IMR-90 (cell line): Measurements from ENCODE around the gene EPHB1. TPM values are rescaled to one million over a fixed set of nuclear protein-coding genes. Genes with fewer than 3 reads are reported as not detected.

Source experiments
- ATAC-seq: fragments of 200-7000 bp; cut with Tn5 transposase; 2 replicates; pipeline ENCODE4 v1.9.1; 2020; ENCODE audit warnings: low read depth, mild to moderate bottlenecking, moderate library complexity
- BruUV-seq: library from RNA; stranded (reverse); fragments of 400-500 nt; replicated peaks from 2 replicates; lab custom pipeline; 2021; lab: Mats Ljungman, UMichigan
- CTCF ChIA-PET: fragments of 300-600 bp; formaldehyde crosslinking; extraction: SDS; loops from one replicate; lab custom pipeline; 2021; ENCODE audit warnings: antibody characterized with exemption; lab: Yijun Ruan, JAX
- POLR2A ChIA-PET: fragments of 300-600 bp; sonication (Branson Sonifier 250); formaldehyde crosslinking; loops from one replicate; lab custom pipeline; 2022; ENCODE audit warnings: antibody characterized with exemption; ENCODE audit not compliant: unreplicated experiment; lab: Charles Lee
- DNase-seq: peaks from one replicate; pipeline ENCODE4 v3.0.0; 2013
- H2AFZ ChIP-seq: replicated peaks from 2 replicates; pipeline ENCODE3; 2013; ENCODE audit warnings: low read length, mild to moderate bottlenecking; ENCODE audit not compliant: poor library complexity
- H2AK5ac ChIP-seq: 2 replicates; pipeline ENCODE4 v1.6.1; 2013; ENCODE audit warnings: low read depth, low read length, inconsistent platforms
- H2AK9ac ChIP-seq: replicated peaks from 2 replicates; pipeline ENCODE3; 2013; ENCODE audit warnings: mild to moderate bottlenecking, low read depth, low read length, moderate library complexity; ENCODE audit not compliant: poor library complexity
- H2BK120ac ChIP-seq: 2 replicates; pipeline ENCODE4 v1.6.1; 2013; ENCODE audit warnings: low read depth, low read length, inconsistent platforms
- H2BK15ac ChIP-seq: 3 replicates; pipeline ENCODE4 v1.6.1; 2013; ENCODE audit warnings: low read depth, low read length, inconsistent platforms
- H2BK20ac ChIP-seq: 2 replicates; pipeline ENCODE4 v1.6.1; 2013; ENCODE audit warnings: low read depth, mild to moderate bottlenecking, inconsistent platforms, low read length, moderate library complexity
- H2BK5ac ChIP-seq: 2 replicates; pipeline ENCODE4 v1.6.1; 2013; ENCODE audit warnings: mild to moderate bottlenecking, low read depth, low read length, inconsistent platforms; ENCODE audit not compliant: poor library complexity, severe bottlenecking
- H3K14ac ChIP-seq: replicated peaks from 2 replicates; pipeline ENCODE4 v1.6.1; 2013; ENCODE audit warnings: low read depth, low read length, inconsistent platforms
- H3K18ac ChIP-seq: 2 replicates; pipeline ENCODE4 v1.6.1; 2013; ENCODE audit warnings: low read depth, low read length, control low read depth
- H3K23ac ChIP-seq: 2 replicates; pipeline ENCODE4 v1.6.1; 2013; ENCODE audit warnings: low read depth, low read length, inconsistent platforms
- H3K27ac ChIP-seq: 2 replicates; pipeline ENCODE4 v1.5.1; 2013; ENCODE audit warnings: mild to moderate bottlenecking, control low read depth, low read length; ENCODE audit not compliant: insufficient read depth
- H3K27me3 ChIP-seq: 2 replicates; pipeline ENCODE4 v1.6.1; 2013; ENCODE audit warnings: low read length; ENCODE audit not compliant: control insufficient read depth, insufficient read depth
- H3K36me3 ChIP-seq: 2 replicates; pipeline ENCODE4 v1.6.1; 2013; ENCODE audit warnings: low read length, mixed read lengths; ENCODE audit not compliant: control insufficient read depth, insufficient read depth
- H3K4ac ChIP-seq: 2 replicates; pipeline ENCODE4 v1.6.1; 2013; ENCODE audit warnings: low read depth, low read length, inconsistent platforms
- H3K4me1 ChIP-seq: 2 replicates; pipeline ENCODE4 v1.6.1; 2013; ENCODE audit warnings: low read length, mixed read lengths; ENCODE audit not compliant: control insufficient read depth, insufficient read depth
- H3K4me2 ChIP-seq: 2 replicates; pipeline ENCODE4 v1.6.1; 2013; ENCODE audit warnings: low read depth, mild to moderate bottlenecking, control low read depth, low read length, moderate library complexity
- H3K4me3 ChIP-seq: 2 replicates; pipeline ENCODE4 v1.5.1; 2013; ENCODE audit warnings: low read depth, mild to moderate bottlenecking, control low read depth, low read length, moderate library complexity; ENCODE audit not compliant: insufficient read depth
- H3K56ac ChIP-seq: 2 replicates; pipeline ENCODE4 v1.6.1; 2013; ENCODE audit warnings: low read length, inconsistent platforms; ENCODE audit not compliant: insufficient read depth; ENCODE audit errors: extremely low read depth
- H3K79me1 ChIP-seq, 2 experiments: 2 replicates each; pipeline ENCODE4 v1.6.1; 2013; ENCODE audit warnings: low read length in 2 of 2, inconsistent platforms in 1 of 2, low read depth in 1 of 2
- H3K9ac ChIP-seq: 2 replicates; pipeline ENCODE4 v1.6.1; 2013; ENCODE audit warnings: low read depth, low read length, control low read depth
- H3K9me1 ChIP-seq: 2 replicates; pipeline ENCODE4 v1.6.1; 2013; ENCODE audit warnings: low read length, inconsistent platforms; ENCODE audit not compliant: insufficient read depth
- H3K9me3 ChIP-seq: 2 replicates; pipeline ENCODE4 v1.6.1; 2013; ENCODE audit warnings: low read length; ENCODE audit not compliant: control insufficient read depth, insufficient read depth
- H4K20me1 ChIP-seq: 2 replicates; pipeline ENCODE4 v1.6.1; 2013; ENCODE audit warnings: low read length, inconsistent platforms; ENCODE audit not compliant: insufficient read depth
- H4K5ac ChIP-seq: 2 replicates; pipeline ENCODE4 v1.6.1; 2013; ENCODE audit warnings: mild to moderate bottlenecking, low read depth, low read length, control low read depth
- H4K8ac ChIP-seq, 2 experiments: 2 replicates each; pipeline ENCODE4 v1.6.1; 2013; ENCODE audit warnings: low read depth in 2 of 2, low read length in 2 of 2, control low read depth in 1 of 2, inconsistent platforms in 1 of 2
- H4K91ac ChIP-seq: 2 replicates; pipeline ENCODE4 v1.6.1; 2013; ENCODE audit warnings: low read depth, low read length, inconsistent platforms; ENCODE audit not compliant: insufficient read depth
- MAFK ChIP-seq: IDR thresholded peaks from 2 replicates; pipeline ENCODE4 v1.6.1; 2012; ENCODE audit warnings: low read depth, low read length, improper control_type of control experiment
- whole genome bisulfite sequencing, 2 experiments: methylation state at CpG; one replicate each; pipeline versions ENCODE4 v1.1.5 to v1.1.7; 2013; ENCODE audit warnings: missing lambda C conversion rate in 2 of 2; ENCODE audit not compliant: insufficient read length in 1 of 2; ENCODE audit errors: extremely low coverage in 2 of 2; 5-methylcytosine and 5-hydroxymethylcytosine counted together
- dilution Hi-C: fragments of 300-500 bp; cut with HindIII; formaldehyde crosslinking; loops from one replicate; pipeline ENCODE4 v1.14.3; 2018; ENCODE audit warnings: low sequenced_read_pairs; ENCODE audit not compliant: unreplicated experiment
- in situ Hi-C: fragments of 300-500 bp; cut with MboI; formaldehyde crosslinking; loops from 3 replicates; pipeline ENCODE4 v1.14.3; 2019; ENCODE audit warnings: low sequenced_read_pairs, inconsistent platforms, mixed read lengths
- intact Hi-C: fragments of 100-400 bp; cut with micrococcal nuclease; formaldehyde crosslinking; loops from 2 replicates; pipeline ENCODE4 v1.10.0; 2022
- polyA plus RNA-seq, 3 experiments: library from polyadenylated mRNA; depleted of rRNA; stranded (reverse); fragments of >200 nt; gene quantifications; 2 replicates each; pipeline ENCODE4 v1.2.3, GENCODE V29; 2012; ENCODE audit warnings: low replicate concordance in 1 of 3
- total RNA-seq: library from RNA; depleted of rRNA; stranded (reverse); fragments of >200 nt; gene quantifications from 2 replicates; pipeline ENCODE4 v1.2.3, GENCODE V29; 2012

EPHB1 gene
- total and polyA plus RNA-seq, 2 of the 4 experiments (the other 2 are of a cell fraction), result 0.17 to 0.36 TPM

- no peak for ATAC-seq
- Histone ChIP-seq H3K79me1 (no peaks in the 10 kb centered on the region), H3K14ac (no peak overlapping the region), H3K4me2 (no peak overlapping the region), H2BK120ac (no peak overlapping the region), H3K27ac (no peak overlapping the region), H3K23ac (no peak overlapping the region), H2BK20ac (no peak overlapping the region), H4K5ac (no peak overlapping the region), H3K9me1 (no peaks in the 10 kb centered on the region), H3K4me1 (no peaks in the 10 kb centered on the region), H4K91ac (no peak overlapping the region), H3K27me3 (no peaks in the 10 kb centered on the region), H3K4me3 (no peak overlapping the region), H2AK9ac (no peak overlapping the region), H3K18ac (no peak overlapping the region), H4K8ac (no peak overlapping the region), H3K9me3 (no peaks in the 10 kb centered on the region), H2BK15ac (no peak overlapping the region), H3K36me3 (no peaks in the 10 kb centered on the region), H2AFZ (no peak overlapping the region), H2AK5ac (no peak overlapping the region), H3K4ac (no peak overlapping the region), H4K20me1 (no peaks in the 10 kb centered on the region), H3K56ac (no peak overlapping the region), H2BK5ac (no peak overlapping the region), H3K9ac (no peak overlapping the region)
- no peak for DNase-seq
- in situ Hi-C loops (no loop called here), dilution Hi-C loops (no loop called here), intact Hi-C loops (no loop called here)
- CTCF ChIA-PET, result no interaction called here
- BruUV-seq, result no TSS peak
- 100% methylated on average over 1 of the region's 8 CpGs; no CpG with 5 or more reads in 1 of the 2 experiments for WGBS, 2 experiments
- POLR2A ChIA-PET, result no interaction called here
- TF ChIP-seq MAFK, result no peak
Observed at GRCh38 chr3:134872440-134873388, 77.7 kb downstream of the EPHB1 start.
